ENCODE measurements around the gene TARBP1.
"Not testable (repeated sequence)": the region's sequence is repeated elsewhere in the genome, so short reads cannot be mapped to it uniquely, and the experiment has no call there.

TARBP1 gene

GRCh38 chr1:234433563-234434285 is 45.3 kb downstream of the TARBP1 start:
- DNase-seq, result no peak

GRCh38 chr1:234431255-234431654 is 47.7 kb downstream of the TARBP1 start:
- DNase-seq, result no peak

GRCh38 chr1:234430691-234431090 is 48.3 kb downstream of the TARBP1 start:
- no peak for DNase-seq

GRCh38 chr1:234429434-234429806 is 49.6 kb downstream of the TARBP1 start:
- DNase-seq, result no peak

DNA sequence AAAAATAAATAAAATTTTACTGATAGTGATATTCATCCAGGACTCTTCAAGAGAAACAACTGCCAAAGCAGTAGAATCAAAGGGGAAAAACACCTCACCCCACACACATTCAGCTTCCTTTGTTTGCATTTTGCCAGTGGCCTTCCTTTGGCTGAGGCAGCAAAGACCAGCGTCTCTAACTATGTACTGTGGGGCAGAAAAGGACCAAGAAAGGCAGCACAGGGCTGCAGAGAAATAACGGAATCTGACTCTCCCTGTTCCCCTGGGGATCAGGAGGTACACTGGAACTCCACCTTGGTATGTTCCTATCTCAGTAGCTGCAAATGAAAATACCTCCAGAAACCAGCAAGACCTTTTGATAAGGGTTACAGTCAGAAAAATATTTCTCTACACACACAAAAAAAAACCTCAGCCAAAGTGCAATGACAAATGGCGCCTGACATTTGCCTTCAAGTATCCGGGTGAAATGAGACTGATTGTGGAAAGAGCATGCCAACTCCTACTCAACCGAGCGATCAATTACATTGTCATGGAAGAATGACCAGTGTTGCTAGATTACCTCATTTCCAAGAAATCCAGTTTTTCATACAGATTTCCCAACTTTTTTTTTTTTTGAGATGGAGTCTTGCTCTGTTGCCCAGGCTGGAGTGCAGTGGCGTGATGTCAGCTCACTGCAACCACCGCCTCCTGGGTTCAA is 50.9 kb downstream of the TARBP1 start:
- DNase-seq, result no peak

DNA sequence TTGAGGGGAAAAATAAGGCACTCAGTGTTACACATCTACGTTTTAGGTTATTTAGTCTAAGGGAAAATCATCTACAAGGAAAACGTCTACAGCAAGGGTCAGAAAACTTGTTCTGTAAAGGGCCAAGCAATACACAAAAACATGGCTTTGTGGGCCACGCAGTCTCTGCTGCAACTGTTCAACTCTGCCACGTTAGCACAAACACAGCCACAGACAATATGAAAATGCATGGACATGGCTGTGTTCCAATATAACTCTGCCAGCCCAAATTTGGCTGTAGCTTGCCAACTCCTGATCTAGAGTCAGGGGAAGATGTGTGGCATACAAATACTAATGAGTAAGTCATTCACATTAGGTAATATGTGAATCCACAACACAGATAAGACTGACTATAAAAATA is 65.0 kb downstream of the TARBP1 start:
- no peak for DNase-seq

DNA sequence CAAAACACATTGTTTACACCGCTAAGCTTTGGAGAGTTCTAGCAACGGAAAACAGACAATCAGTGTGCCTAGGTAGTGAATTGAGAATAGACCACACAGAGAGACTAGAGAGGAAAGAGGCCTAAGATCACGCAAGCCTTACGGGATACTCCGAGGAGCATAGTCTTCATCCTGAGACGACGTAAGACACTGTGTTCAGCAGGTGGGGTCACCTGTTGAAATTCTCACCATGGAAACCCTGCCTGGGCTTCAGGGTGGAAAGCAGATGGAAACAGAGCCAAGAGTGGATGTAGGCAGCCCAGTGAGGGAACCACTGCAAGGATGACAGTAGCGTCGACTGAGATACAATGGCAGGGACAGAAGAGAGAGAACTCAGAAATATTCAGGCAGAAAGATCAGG is 65.5 kb downstream of the TARBP1 start:
- no peak for DNase-seq

- no peak for DNase-seq
These were observed 66.1 kb downstream of the TARBP1 start for GRCh38 chr1:234412830-234413229.

DNA sequence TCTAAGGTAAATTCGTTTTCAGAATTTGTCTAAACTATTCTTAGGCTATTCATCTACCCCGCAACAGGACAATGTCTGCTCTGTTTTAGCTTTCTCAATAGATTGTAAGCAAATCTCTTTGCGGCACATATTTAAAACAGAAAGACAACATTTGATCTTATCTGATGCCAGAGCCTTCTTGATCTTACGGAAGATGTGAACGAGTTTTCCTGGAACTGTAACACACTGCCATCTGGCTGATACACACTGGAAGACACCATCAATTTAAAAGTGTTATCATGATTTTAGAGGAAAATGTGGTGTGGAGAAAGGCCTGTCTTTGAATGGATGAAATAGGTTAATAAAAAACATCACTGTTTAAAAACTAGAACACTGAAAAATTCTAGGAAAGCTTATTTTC is 69.7 kb downstream of the TARBP1 start:
- DNase-seq, result no peak

- peak; percentile 80 for DNase-seq
These were observed 70.2 kb downstream of the TARBP1 start for GRCh38 chr1:234408757-234409156.

DNA sequence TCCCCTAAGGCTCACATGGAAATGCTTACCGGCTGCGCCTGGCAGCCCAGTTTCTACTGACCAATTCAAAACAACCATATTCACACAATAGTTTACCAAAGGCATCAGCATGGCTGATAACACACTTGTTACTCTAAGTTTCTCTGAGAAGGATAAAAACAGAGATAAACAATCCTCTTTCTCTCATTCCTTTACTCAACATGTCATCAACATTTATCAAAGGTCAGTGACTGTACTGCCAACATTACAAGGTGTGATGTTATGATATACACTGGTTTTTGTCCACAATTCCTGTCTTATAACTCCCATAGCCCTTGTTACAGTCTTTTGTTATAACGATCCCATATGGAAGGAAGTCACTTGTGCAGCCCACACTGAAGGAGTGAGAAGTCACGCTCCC is 72.1 kb downstream of the TARBP1 start:
- DNase-seq, result no peak

DNA sequence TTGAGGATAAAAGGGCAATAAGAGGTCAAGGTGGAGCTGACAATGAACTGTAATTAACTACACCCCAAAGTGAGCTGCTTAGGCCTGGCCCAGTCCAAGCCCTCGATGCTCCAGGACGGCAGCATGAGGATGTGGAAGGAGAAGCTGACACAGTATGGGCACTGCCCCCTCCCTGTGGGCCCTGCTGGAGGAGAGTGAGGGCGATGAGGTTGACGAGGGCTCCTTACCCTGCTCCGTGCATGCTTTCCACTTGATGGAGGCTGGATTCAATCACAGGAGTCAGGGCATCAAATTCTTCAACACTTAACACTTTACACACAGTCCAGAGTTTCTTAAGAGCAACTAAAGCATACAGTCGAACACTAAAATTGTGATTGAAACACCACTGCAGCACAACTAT is 73.3 kb downstream of the TARBP1 start:
- DNase-seq, result no peak

GRCh38 chr1:234402939-234403338 is 76.0 kb downstream of the TARBP1 start:
- DNase-seq, result no peak

DNA sequence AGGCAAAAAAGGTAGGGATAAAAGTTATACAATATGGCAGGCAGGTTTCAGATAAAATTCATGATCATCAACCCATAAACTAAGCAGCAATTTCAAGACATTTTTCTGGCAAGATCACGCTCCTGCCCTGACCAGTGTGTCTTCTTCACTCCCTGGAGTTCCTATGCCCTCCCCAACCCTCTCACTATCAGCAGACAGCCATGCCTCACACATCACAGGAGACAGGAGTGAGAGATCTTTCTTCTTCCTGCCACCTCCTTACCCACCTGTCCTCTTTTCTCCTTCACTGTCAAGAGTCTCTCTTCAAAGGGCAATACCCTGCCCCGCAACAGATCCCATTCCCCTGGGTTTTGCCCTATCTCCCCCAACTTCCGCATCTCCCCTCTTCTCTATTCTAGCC is 77.3 kb downstream of the TARBP1 start:
- no peak for DNase-seq

GRCh38 chr1:234400773-234401172 is 78.2 kb downstream of the TARBP1 start:
- DNase-seq, result no peak

DNA sequence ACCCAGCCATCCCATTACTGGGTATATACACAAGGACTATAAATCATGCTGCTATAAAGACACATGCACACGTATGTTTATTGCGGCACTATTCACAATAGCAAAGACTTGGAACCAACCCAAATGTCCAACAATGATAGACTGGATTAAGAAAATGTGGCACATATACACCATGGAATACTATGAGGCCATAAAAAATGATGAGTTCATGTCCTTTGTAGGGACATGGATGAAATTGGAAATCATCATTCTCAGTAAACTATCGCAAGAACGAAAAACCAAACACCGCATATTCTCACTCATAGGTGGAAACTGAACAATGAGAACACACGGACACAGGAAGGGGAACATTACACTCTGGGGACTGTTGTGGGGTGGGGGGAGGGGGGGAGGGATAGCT is 79.5 kb downstream of the TARBP1 start:
- DNase-seq, result not testable (repeated sequence)

GRCh38 chr1:234398849-234399381 is 80.1 kb downstream of the TARBP1 start:
- DNase-seq, result no peak

DNA sequence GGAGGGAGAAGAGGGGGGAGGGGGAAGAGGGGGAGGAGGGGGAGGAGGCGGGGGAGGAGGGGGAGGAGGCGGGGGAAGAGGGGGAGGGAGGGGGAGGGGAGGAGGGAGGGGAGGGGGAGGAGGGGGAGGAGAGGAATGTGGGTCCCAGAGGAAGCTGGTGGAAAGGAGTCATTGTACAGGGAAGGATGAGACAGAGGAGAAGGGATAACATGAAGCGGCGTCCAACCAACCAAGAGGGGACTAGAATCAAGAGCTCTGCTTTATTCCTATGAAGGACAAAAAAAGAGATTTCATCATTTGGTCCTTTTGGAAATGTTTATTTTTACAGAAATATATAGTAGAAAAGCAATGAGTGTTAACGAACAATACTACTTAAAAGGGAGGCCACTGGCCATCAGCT is 81.2 kb downstream of the TARBP1 start:
- no peak for DNase-seq

DNA sequence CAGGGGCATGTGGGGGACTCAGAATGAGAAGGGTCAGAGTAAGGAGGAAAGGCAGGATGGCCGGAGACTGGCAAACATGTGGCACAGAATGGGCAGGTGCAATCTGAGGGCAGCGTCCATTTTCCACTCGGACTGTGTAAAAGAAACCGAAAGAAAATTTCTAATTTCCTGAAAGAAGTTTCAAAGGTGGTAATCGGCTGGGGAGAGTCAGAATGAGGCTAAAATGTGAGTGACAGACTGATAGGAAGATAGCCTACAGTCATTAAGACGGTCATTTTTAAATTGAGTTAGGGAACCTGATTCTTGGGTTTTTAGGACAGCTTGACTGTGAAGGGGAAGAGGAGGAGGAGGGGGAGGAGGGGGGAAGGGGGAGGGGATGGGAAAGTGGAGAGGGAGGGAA is 82.1 kb downstream of the TARBP1 start:
- DNase-seq, result no peak

DNA sequence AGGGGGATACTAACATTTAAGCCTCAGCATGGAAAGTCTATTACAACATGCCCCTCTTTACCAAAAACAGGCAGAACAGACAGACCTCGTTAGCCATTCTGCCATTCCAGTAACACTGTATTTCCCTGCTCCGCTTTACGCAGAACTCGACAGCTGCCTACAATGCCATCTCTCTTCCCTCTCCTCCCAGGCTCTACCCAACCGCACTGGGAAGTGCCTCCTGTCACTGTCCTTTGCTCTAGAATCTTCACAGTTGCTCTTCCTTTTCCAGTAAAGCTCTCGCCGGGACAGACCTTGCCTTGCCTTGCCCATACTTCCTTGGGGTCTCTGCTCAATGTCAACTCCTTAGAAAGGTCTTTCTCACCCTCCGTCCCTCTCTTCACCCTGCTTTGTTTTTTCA is 82.9 kb downstream of the TARBP1 start:
- no peak for DNase-seq

- DNase-seq, result no peak
These were observed 83.7 kb downstream of the TARBP1 start for GRCh38 chr1:234395297-234395696.

DNA sequence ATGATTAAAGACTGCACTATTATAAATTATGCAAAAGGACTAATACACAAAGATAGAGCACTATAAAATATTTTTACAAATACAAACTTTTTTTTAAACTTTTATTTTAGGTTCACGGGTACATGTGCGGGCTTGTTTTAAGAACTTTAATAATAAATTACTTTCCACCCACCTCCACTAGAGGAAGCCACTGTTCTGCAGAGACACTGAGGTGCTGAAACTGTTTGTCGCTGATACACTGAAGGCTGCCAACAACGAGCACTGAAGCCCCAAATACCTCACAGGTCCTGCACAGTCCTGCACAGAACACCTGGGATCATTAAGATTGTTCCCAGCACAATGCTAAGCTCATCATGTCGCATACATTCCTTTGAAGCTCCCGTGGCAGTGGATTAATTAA is 85.8 kb downstream of the TARBP1 start:
- no peak for DNase-seq

DNA sequence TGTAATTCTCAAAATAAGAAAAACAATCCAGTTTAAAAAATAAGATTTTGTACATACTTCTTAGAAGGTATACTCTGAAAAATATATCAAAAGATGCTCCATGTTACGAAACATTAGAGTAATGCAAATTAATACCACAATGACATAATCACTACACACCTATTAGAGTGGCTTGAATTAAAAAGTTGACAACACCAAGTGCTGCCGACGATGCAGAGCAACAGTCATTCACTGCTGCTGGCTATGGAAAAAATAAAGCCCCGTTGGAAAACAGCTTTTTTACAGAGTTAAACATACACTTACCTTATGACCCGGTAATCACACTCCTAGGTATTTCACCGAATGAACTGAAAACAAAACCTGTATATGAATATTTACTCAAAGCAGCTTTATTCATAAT is 90.9 kb downstream of the TARBP1 start:
- no peak for DNase-seq

DNA sequence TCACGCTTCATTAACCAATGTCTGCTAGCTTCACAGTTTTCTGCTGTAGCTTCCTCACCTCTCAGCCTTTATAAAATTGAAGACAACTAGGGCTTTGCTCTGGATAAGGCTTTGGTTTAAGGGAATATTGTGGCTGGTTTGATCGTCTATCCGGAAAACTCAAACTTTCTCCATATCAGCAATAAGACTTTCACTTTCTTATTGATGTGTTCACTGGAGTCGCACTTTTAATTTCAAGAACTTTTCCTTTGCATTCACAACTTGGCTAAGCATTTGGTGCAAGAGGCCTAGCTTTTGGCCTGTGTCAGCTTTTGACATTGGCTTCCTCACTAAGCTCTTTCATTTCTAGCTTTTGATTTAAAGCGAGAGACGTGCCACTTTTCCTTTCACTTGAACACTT is 92.9 kb downstream of the TARBP1 start:
- no peak for DNase-seq

Measured in stimulated activated CD4-positive, alpha-beta T cell treated with anti-CD3 and anti-CD28 coated beads, Interleukin-15, amount 100 ng/mL, for 24 hours (primary cell).